H7 (cell line): ENCODE results near the gene RBMY1D. TPM values are rescaled to one million over a fixed set of nuclear protein-coding genes. Genes with fewer than 3 reads are reported as not detected.
"Not testable (repeated sequence)": the region's sequence is repeated elsewhere in the genome, so short reads cannot be mapped to it uniquely, and the experiment has no call there.

Experiments
- DNase-seq: peaks from one replicate; pipeline ENCODE4 v3.0.0; 2012
- H3K27me3 ChIP-seq: 2 replicates; pipeline ENCODE4 v1.6.0; 2011; ENCODE audit warnings: mild to moderate bottlenecking, low read length; ENCODE audit not compliant: control insufficient read depth, insufficient read depth
- H3K36me3 ChIP-seq: replicated peaks from 2 replicates; pipeline ENCODE4 v1.5.1; 2011; ENCODE audit warnings: low read length; ENCODE audit not compliant: control insufficient read depth, insufficient read depth
- H3K4me3 ChIP-seq: 2 replicates; pipeline ENCODE4 v1.5.1; 2011; ENCODE audit warnings: low read depth, mild to moderate bottlenecking, control low read depth, low read length, moderate library complexity; ENCODE audit not compliant: insufficient read depth
- total RNA-seq: library from RNA; depleted of rRNA; stranded (reverse); fragments of >200 nt; shearing (Covaris generic); gene quantifications from 2 replicates; pipeline ENCODE4 v1.2.3, GENCODE V29; 2014; rRNA removed

RBMY1D gene
- total RNA-seq, result not detected in 2 replicates

DNA sequence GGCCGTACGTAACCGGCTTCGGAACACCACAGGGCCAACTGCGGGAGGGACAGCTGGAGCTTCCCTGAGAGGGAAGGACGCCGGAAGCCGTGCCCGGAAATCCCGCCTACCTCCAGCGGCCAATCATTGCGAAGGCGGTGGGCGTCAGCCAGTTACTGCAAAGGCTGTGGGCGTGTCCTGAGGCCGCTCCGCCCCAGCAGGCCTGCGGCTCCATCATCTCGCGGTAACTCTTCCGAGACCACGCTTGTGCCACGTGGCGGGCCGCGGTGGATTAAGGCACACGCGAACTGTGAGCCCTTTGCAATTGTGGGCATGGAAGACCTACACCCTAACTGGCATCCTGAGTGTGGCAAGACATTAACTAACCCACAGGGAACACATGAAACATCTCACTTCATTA lies at the start of gene RBMY1D:
RBMY1D (minus strand) TSS at position 101 of the 400 bp plus-strand sequence. CDS start 2,013 bp downstream, outside the sequence.
- H3K4me3 ChIP-seq, H3K36me3 ChIP-seq, DNase-seq, H3K27me3 ChIP-seq: not testable (repeated sequence)

DNA sequence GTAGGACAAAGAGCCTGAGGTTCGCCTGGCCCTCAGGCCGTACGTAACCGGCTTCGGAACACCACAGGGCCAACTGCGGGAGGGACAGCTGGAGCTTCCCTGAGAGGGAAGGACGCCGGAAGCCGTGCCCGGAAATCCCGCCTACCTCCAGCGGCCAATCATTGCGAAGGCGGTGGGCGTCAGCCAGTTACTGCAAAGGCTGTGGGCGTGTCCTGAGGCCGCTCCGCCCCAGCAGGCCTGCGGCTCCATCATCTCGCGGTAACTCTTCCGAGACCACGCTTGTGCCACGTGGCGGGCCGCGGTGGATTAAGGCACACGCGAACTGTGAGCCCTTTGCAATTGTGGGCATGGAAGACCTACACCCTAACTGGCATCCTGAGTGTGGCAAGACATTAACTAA lies 23.6 kb upstream of the RBMY1D start, which contains the start of gene RBMY1E:
RBMY1E (minus strand) TSS at position 101 of the 400 bp plus-strand sequence. CDS start 1,978 bp downstream, outside the sequence.
- DNase-seq, H3K27me3 ChIP-seq, H3K36me3 ChIP-seq, H3K4me3 ChIP-seq: not testable (repeated sequence)

DNA sequence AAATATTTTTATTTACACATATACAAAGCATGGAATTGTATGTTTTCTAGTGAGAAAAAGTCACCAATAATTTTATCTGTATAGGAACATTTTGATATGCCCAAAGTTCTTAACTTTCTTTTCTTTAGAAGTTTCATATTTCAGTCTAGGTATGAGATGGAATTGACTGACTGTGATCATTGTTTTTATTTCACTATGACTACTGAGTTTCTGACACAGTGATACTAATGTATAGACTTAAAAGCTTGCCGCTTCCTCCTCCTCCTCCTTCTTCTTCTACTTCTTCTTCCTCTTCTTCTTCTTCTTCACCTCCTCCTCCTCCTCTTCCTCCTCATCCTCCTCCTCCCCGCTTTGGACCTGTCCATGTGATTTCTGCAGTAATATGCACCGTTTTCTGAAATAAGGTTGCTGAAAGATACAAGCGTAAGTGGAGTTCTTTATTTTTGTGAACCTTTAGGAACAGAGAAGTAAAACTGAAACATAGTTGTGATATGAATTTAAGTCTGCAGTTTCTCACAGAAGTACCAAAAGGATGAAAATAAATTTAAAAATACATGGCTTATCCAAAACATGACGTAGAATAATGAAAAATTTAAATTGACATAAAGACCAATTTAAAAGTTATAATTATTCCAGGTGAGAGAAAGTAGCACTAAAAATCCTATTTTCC lies 24.8 kb downstream of the RBMY1D start:
- not testable (repeated sequence) for H3K4me3 ChIP-seq, H3K27me3 ChIP-seq, H3K36me3 ChIP-seq, DNase-seq

DNA sequence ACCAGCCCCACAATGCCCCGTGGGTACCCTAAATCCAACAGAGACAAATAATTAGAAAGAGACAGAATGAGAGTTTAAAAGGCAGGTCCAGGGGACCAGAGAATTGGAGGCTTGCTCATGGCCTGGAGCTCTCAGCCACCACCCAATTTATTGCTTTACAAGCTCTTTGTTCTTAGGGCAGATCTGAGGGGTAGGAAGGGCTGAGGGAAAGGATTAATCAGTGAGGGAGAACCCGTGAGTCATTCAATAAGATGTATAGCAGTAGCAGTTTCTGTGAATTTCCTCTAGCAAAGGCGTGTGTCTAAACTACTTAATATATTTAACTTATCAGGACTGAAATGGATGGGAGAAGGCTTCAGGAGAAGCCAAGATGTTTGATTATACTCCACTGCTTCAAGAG lies 48.8 kb downstream of the RBMY1D start:
- Histone ChIP-seq H3K36me3 (no peaks in the 10 kb centered on the region), H3K27me3 (no peaks in the 10 kb centered on the region), H3K4me3 (no peak overlapping the region)
- no peak for DNase-seq

DNA sequence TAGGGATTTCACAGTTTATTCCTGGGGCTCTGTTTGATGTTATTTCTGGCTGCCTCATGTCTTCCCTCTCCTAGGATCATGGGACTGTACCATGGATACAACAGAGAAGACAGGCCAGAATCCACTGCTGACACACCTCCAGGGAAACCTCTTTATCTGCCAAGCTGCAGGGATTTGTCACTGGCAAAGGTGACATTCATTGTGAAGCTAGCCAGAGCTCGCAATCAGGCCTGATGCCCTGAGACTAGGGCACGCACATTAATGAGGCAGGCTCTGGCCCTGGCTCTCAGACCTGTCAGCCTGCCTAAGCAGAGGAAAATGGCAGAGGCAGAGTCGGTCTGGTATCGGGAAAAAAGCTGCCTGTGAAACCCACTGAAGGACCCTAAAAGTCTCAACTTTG lies 52.2 kb downstream of the RBMY1D start:
- H3K27me3 ChIP-seq, result no peaks in the 10 kb centered on the region
- no peak overlapping the region for H3K4me3 ChIP-seq
- DNase-seq, result no peak
- no peaks in the 10 kb centered on the region for H3K36me3 ChIP-seq

DNA sequence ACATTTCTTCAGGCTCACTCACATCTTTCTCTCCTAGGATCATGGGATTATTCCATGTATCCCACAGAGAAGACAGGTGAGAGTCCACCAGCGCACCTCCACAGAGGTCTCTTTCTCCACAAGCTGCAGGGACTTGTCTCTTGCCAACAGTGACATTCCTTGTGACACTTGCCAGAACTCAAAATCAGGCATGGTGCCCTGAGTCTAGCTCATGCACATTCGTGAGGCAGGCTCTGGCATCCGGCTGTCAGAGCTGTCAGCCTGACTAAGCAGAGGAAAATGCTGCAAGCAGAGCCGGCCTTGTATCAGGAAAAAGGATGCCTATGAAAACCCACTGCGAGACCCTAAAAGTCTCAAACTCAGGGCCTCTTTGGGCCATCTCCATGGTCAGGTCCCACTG lies 54.8 kb downstream of the RBMY1D start:
- no peak for DNase-seq
- no peaks in the 10 kb centered on the region for H3K27me3 ChIP-seq
- no peak overlapping the region for H3K4me3 ChIP-seq
- H3K36me3 ChIP-seq, result no peaks in the 10 kb centered on the region

DNA sequence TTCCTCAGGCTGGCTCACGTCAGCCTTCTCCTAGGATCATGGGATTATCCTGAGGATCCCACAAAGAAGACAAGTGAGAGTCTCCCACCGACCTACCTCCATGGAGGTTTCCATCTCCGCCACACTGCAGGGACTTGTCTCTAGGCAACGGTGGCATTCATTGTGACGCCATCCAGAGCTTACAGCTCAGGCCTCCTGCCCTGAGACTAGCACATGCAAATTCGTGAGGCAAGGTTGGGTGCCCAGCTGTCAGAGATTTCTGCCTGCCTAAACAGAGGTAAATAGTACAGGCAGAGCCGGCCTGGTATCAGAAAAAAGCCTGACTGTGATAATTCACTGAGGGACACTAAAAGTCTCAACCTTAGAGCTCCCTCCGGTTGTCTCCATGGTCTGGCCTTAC lies 58.0 kb downstream of the RBMY1D start:
- H3K4me3 ChIP-seq, result no peak overlapping the region
- no peaks in the 10 kb centered on the region for H3K36me3 ChIP-seq
- H3K27me3 ChIP-seq, result no peaks in the 10 kb centered on the region
- no peak for DNase-seq

DNA sequence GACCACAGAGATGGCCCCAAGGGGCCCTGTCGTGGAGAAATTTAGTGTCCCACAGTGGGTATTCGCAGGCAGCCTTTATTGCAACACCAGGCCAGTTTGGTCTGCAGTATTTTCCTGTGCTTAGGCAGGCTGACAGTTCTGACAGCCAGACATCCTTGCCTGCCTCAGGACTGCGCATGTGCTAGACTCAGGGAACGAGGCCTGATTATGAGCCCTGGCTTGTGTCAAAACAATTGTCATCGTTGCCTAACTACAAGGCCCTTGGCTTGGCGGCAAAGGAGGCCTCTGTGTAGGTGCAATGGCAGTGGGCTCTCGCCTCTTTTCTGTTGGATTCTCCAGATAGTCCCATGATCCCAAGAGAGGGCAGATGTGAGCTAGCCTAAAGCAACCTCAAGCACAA lies 59.3 kb downstream of the RBMY1D start:
- Histone ChIP-seq H3K27me3 (no peaks in the 10 kb centered on the region), H3K4me3 (no peak overlapping the region), H3K36me3 (no peaks in the 10 kb centered on the region)
- no peak for DNase-seq

Other genes starting within 250 kb of the RBMY1D start
- not detected in 2 replicates for gene RBMY1E, start 23.5 kb upstream of the RBMY1D start, total RNA-seq